Suprapubic skin (tissue), 4 donors: ENCODE data around the gene CLEC5A.

Experiments
- CTCF ChIP-seq, 2 donors: fragments of 200-600 bp in 1 of 2; fragments of 450-650 bp in 1 of 2; sonication (generic) in 1 of 2; IDR thresholded peaks; one replicate each; pipeline ENCODE4 v1.5.1; 2016 to 2019; ENCODE audit warnings: antibody characterized with exemption in 2 of 2, mild to moderate bottlenecking in 1 of 2, moderate library complexity in 1 of 2
- EP300 ChIP-seq: sonication (generic); formaldehyde crosslinking; IDR thresholded peaks from one replicate; pipeline ENCODE4 v1.6.1; 2017; ENCODE audit warnings: antibody characterized with exemption
- POLR2A ChIP-seq, 2 donors: fragments of 450-650 bp; IDR thresholded peaks; one replicate each; pipeline ENCODE4 v1.6.1; 2017; ENCODE audit warnings: antibody characterized with exemption in 2 of 2, mild to moderate bottlenecking in 2 of 2, moderate library complexity in 2 of 2
- POLR2AphosphoS5 ChIP-seq, 3 donors: sonication (generic); formaldehyde crosslinking; IDR thresholded peaks; one replicate each; pipeline ENCODE4 v1.6.1; 2017; ENCODE audit warnings: antibody characterized with exemption in 3 of 3

GRCh38 chr7:141992156-141992555 is 45.4 kb upstream of the CLEC5A start:
- TF ChIP-seq POLR2AphosphoS5 (IDR thresholded peaks at IDR 0.05) (no peak), POLR2A (IDR thresholded peaks at IDR 0.05) (no peak), CTCF (IDR thresholded peaks at IDR 0.05) (no peak), EP300 (no peak)
